Thyroid gland (tissue), 4 donors: ENCODE data around the gene TOP1.

ENCODE experiments used
- POLR2A ChIP-seq, 2 donors: fragments of 450-650 bp; IDR thresholded peaks; one replicate each; pipeline ENCODE4 v1.6.1; 2017; ENCODE audit warnings: antibody characterized with exemption in 2 of 2, mild to moderate bottlenecking in 2 of 2, moderate library complexity in 1 of 2
- TF ChIP-seq, protein P1 (sequence below), 6 experiments: fragments of 200-600 bp in 3 of 6; fragments of 450-650 bp in 3 of 6; sonication (generic) in 3 of 6; IDR thresholded peaks; one replicate each; pipeline ENCODE4 v1.5.1; 2016 to 2019; ENCODE audit warnings: antibody characterized with exemption in 6 of 6, mild to moderate bottlenecking in 2 of 6, inconsistent platforms in 1 of 6, moderate library complexity in 1 of 6

DNA sequence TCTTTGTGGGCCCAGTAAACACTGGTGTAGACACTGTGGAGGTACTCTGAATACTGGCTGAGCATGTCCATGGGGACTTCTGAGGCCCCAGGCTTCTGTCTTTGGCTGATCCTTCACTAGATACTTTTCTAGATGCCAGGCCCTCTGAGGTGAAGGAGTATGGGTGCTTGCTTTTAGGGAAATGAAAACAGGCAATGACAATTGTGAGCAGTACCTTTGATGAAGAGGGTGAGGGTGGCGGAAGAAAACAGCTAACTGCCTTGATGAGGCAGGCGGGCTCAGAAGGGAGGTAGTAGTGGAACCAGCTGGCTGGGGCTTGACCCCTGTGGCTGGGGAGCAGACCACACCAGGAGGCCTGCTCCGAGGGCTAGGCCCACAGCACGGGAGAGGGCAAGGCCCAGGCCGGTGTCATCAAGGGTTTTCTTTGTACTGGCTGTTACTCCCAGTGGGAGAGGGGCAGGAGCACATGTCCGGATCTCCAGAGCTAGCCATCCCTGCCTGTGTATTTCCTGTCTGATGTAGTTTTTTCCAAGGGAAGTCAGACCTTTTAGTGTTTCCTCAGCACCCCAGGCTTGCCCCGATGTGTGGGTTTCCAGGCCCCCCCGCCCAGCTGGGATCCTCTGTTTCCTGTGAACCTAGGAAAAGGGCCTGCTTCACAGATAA lies 112.7 kb downstream of the TOP1 start:
- TF ChIP-seq, protein P1, sequence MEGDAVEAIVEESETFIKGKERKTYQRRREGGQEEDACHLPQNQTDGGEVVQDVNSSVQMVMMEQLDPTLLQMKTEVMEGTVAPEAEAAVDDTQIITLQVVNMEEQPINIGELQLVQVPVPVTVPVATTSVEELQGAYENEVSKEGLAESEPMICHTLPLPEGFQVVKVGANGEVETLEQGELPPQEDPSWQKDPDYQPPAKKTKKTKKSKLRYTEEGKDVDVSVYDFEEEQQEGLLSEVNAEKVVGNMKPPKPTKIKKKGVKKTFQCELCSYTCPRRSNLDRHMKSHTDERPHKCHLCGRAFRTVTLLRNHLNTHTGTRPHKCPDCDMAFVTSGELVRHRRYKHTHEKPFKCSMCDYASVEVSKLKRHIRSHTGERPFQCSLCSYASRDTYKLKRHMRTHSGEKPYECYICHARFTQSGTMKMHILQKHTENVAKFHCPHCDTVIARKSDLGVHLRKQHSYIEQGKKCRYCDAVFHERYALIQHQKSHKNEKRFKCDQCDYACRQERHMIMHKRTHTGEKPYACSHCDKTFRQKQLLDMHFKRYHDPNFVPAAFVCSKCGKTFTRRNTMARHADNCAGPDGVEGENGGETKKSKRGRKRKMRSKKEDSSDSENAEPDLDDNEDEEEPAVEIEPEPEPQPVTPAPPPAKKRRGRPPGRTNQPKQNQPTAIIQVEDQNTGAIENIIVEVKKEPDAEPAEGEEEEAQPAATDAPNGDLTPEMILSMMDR (IDR thresholded peaks at IDR 0.05), result no peak
- TF ChIP-seq POLR2A (IDR thresholded peaks at IDR 0.05), result no peak
